ENCODE data around the gene AGMO. TPM values are rescaled to one million over a fixed set of nuclear protein-coding genes. Genes with fewer than 3 reads are reported as not detected.

Gene AGMO
- total and polyA plus RNA-seq, 2 donors (not counting 1 experiment from before 2014, with no cell fraction given), result not detected

- TF ChIP-seq, protein P1, sequence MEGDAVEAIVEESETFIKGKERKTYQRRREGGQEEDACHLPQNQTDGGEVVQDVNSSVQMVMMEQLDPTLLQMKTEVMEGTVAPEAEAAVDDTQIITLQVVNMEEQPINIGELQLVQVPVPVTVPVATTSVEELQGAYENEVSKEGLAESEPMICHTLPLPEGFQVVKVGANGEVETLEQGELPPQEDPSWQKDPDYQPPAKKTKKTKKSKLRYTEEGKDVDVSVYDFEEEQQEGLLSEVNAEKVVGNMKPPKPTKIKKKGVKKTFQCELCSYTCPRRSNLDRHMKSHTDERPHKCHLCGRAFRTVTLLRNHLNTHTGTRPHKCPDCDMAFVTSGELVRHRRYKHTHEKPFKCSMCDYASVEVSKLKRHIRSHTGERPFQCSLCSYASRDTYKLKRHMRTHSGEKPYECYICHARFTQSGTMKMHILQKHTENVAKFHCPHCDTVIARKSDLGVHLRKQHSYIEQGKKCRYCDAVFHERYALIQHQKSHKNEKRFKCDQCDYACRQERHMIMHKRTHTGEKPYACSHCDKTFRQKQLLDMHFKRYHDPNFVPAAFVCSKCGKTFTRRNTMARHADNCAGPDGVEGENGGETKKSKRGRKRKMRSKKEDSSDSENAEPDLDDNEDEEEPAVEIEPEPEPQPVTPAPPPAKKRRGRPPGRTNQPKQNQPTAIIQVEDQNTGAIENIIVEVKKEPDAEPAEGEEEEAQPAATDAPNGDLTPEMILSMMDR (IDR thresholded peaks at IDR 0.05), result no peak
- TF ChIP-seq EZH2 (IDR thresholded peaks at IDR 0.05; ENCODE audit: borderline replicate concordance, insufficient read depth, low read depth, low read length, poor library complexity, severe bottlenecking), result no peak
- H3K4me3 Mint-ChIP-seq, result no peak overlapping the region
- Histone ChIP-seq H3K27ac (ENCODE audit: low read length in 2 of 2) (no peak overlapping the region), H3K9ac (ENCODE audit: low read length) (no peak overlapping the region), H4K20me1 (ENCODE audit: control insufficient read depth, insufficient read depth, low read length, poor library complexity, severe bottlenecking) (no peaks in the 10 kb centered on the region), H2AFZ (ENCODE audit: insufficient read depth, low read depth, low read length, poor library complexity, severe bottlenecking) (no peak overlapping the region), H3K27me3 (replicated peaks in 1 of 4; ENCODE audit: control extremely low read depth in 1 of 4, control insufficient read depth in 3 of 4, insufficient read depth in 4 of 4, low read length in 3 of 4) (no peaks in the 10 kb centered on the region), H3K4me2 (replicated peaks; ENCODE audit: low read depth, low read length, poor library complexity, severe bottlenecking) (no peak overlapping the region), H3K9me3 (ENCODE audit: control extremely low read depth in 1 of 3, control insufficient read depth in 2 of 3, insufficient read depth in 1 of 3, low read length in 2 of 3) (no peaks in the 10 kb centered on the region), H3K4me1 (ENCODE audit: control insufficient read depth in 2 of 2, insufficient read depth in 2 of 2, low read length in 2 of 2) (no peaks in the 10 kb centered on the region), H3K4me3 (ENCODE audit: control extremely low read depth in 1 of 5, extremely low read depth in 1 of 5, insufficient read depth in 1 of 5, low read depth in 2 of 5, low read length in 4 of 5) (no peak overlapping the region), H3K79me2 (ENCODE audit: control insufficient read depth, insufficient read depth, low read length) (no peaks in the 10 kb centered on the region), H3K36me3 (replicated peaks in 1 of 2; ENCODE audit: control extremely low read depth in 1 of 2, control insufficient read depth in 1 of 2, extremely low read depth in 1 of 2, insufficient read depth in 2 of 2, low read length in 1 of 2) (no peaks in the 10 kb centered on the region)
- CTCF ChIA-PET, result no interaction called here
- H3K27me3 Mint-ChIP-seq, result no peaks in the 10 kb centered on the region
- no peak overlapping the region for H3K27ac Mint-ChIP-seq
- no peaks in the 10 kb centered on the region for H3K9me3 Mint-ChIP-seq (ENCODE audit: insufficient read depth)
- POLR2A ChIA-PET, result no interaction called here
- no peak for ATAC-seq (ENCODE audit: low read depth)
- WGBS (ENCODE audit: insufficient coverage), result no CpG with 5 or more reads among the region's 3 CpGs
- DNase-seq, result no peak
- H3K4me1 Mint-ChIP-seq, result no peaks in the 10 kb centered on the region
- intact Hi-C loops (cut with micrococcal nuclease), result no loop called here
Measured at GRCh38 chr7:15476531-15476918, 85.3 kb downstream of the AGMO start.

DNA sequence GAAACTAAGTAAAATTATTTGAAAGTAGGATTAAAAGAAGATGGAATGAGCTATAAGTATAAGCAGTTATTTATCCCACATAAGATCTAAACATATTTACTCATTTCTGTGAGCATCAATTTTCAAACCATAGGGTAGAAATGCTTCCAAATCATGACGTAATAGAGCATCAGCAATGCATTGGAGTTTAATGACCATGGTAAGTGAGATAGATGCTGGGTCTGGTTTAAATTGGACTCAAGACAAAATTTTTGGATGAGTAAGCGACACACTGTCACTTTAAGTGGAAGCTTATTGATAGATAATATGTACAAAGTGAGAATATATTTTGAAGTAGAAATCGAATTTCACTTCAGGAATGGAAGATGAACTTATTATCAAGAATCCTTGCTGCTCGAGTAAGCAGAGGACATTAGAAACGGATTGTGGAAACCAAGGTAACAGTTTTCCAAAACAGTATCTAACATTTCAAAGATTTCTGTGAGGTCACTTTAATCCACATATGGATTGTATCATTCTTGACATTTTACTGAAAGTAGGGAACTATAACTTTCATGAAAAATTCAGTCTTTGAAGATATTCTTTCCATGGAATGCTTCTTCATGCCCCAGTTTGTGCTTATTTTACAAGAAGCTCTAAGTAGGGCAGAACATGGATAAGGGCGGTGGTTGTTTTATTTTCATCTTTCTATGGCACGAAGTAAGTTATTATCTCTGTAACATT, 85.8 kb downstream of the AGMO start:
- Mint-ChIP-seq H3K9me3 (ENCODE audit: insufficient read depth) (no peaks in the 10 kb centered on the region), H3K27me3 (no peaks in the 10 kb centered on the region), H3K4me1 (no peaks in the 10 kb centered on the region), H3K27ac (no peak overlapping the region), H3K4me3 (no peak overlapping the region)
- no peak overlapping the region for H3K4me3 ChIP-seq (ENCODE audit: control extremely low read depth in 1 of 5, extremely low read depth in 1 of 5, insufficient read depth in 1 of 5, low read depth in 2 of 5, low read length in 4 of 5)
- H2AFZ ChIP-seq (ENCODE audit: insufficient read depth, low read depth, low read length, poor library complexity, severe bottlenecking), result no peak overlapping the region
- TF ChIP-seq, protein P1 (IDR thresholded peaks at IDR 0.05), result no peak
- no peak for TF ChIP-seq EZH2 (IDR thresholded peaks at IDR 0.05; ENCODE audit: borderline replicate concordance, insufficient read depth, low read depth, low read length, poor library complexity, severe bottlenecking)
- no peaks in the 10 kb centered on the region for H3K4me1 ChIP-seq (ENCODE audit: control insufficient read depth in 2 of 2, insufficient read depth in 2 of 2, low read length in 2 of 2)
- WGBS (ENCODE audit: insufficient coverage), result 80% methylated on average over 1 of the region's 7 CpGs
- intact Hi-C loops (cut with micrococcal nuclease), result no loop called here
- H3K4me2 ChIP-seq (replicated peaks; ENCODE audit: low read depth, low read length, poor library complexity, severe bottlenecking), result no peak overlapping the region
- H3K9ac ChIP-seq (ENCODE audit: low read length), result no peak overlapping the region
- no peaks in the 10 kb centered on the region for H3K79me2 ChIP-seq (ENCODE audit: control insufficient read depth, insufficient read depth, low read length)
- DNase-seq (no peak), ATAC-seq (ENCODE audit: low read depth) (no peak)
- H3K27ac ChIP-seq (ENCODE audit: low read length in 2 of 2), result no peak overlapping the region
- no peaks in the 10 kb centered on the region for H3K9me3 ChIP-seq (ENCODE audit: control extremely low read depth in 1 of 3, control insufficient read depth in 2 of 3, insufficient read depth in 1 of 3, low read length in 2 of 3)
- POLR2A ChIA-PET, result no interaction called here
- no peaks in the 10 kb centered on the region for H3K27me3 ChIP-seq (replicated peaks in 1 of 4; ENCODE audit: control extremely low read depth in 1 of 4, control insufficient read depth in 3 of 4, insufficient read depth in 4 of 4, low read length in 3 of 4)
- no peaks in the 10 kb centered on the region for H3K36me3 ChIP-seq (replicated peaks in 1 of 2; ENCODE audit: control extremely low read depth in 1 of 2, control insufficient read depth in 1 of 2, extremely low read depth in 1 of 2, insufficient read depth in 2 of 2, low read length in 1 of 2)
- no peaks in the 10 kb centered on the region for H4K20me1 ChIP-seq (ENCODE audit: control insufficient read depth, insufficient read depth, low read length, poor library complexity, severe bottlenecking)
- CTCF ChIA-PET, result no interaction called here

Measured in B cell (primary cell).